ENCODE measurements around the gene TPM1. TPM values are rescaled to one million over a fixed set of nuclear protein-coding genes. Genes with fewer than 3 reads are reported as not detected.

Gene TPM1
- total RNA-seq, 1 experiment from 2014 or later: 22.5 TPM

DNA sequence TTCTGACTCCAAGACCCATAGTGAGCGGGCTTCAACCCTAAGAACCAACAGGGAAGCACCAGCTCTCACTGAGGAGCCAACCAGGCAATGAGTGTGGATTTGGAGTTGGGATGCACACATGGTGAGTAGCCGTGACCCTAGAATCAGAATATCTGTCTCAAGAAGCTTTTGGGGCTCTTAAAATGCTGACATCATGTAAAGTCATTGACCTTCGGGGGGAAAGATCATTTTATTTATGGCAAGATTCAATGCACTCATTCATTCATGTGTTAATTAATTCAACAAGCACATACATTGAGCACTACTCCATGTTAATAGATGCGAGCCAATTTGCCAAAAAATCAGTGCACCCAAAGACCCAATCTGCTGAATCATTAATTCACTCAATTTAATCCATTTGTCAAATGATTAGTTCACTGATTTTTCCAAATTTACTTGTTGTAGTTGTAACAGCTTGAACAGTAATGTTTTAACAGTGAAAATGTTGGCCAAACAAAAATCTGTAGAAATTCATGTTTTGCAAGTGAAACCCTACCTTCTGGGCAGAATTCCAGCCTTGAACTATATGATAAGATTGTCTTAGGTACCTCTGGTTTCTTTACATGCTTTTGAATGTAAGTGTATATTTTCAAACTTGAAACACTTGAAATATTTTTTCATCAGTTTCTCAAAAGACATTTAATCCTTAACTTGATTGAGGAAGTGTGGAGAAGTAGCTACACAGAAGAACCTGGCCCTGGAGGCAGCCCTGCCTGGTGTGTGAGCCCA is 49.3 kb downstream of the TPM1 start:
- CTCF ChIA-PET: interaction anchor here (0.7 to 3.7 kb wide), 7 partner anchors 14 to 310 kb away, joined by 3 to 26 read pairs (median 13); no protein-coding TSS in a partner anchor
- H3K9ac ChIP-seq (ENCODE audit: low read length): no peak overlapping the region
- no TSS peak for BruUV-seq (replicated peaks)
- H3K4me3 ChIP-seq (replicated peaks in 1 of 2; ENCODE audit: low read depth in 1 of 2, low read length in 2 of 2): no peak overlapping the region
- H3K9me3 ChIP-seq (ENCODE audit: control insufficient read depth in 1 of 2, insufficient read depth in 1 of 2, low read depth in 1 of 2, low read length in 2 of 2): no peaks in the 10 kb centered on the region
- RAD21 ChIA-PET (ENCODE audit: low non-redundant PET in 1 of 2, low total read pairs in 2 of 2, uncharacterized antibody in 2 of 2, unreplicated experiment in 2 of 2): no interaction called here
- H2AFZ ChIP-seq (ENCODE audit: low read depth, low read length, poor library complexity, severe bottlenecking): no peak overlapping the region
- no peaks in the 10 kb centered on the region for H3K36me3 ChIP-seq (ENCODE audit: control insufficient read depth in 1 of 2, insufficient read depth in 2 of 2, low read length in 2 of 2)
- H3K9me2 ChIP-seq (ENCODE audit: insufficient read depth): no peaks in the 10 kb centered on the region
- POLR2A ChIA-PET: no interaction called here
- no peak overlapping the region for H3K27ac ChIP-seq (ENCODE audit: low read depth, low read length)
- no peak for ATAC-seq
- TF ChIP-seq ELF1 (IDR thresholded peaks at IDR 0.05; ENCODE audit: borderline replicate concordance, low read depth) (no peak), TCF7L2 (IDR thresholded peaks at IDR 0.05; ENCODE audit: borderline replicate concordance, extremely low read depth, insufficient read depth, insufficient read length) (no peak), ZFX (IDR thresholded peaks at IDR 0.05) (no peak), CBX3 (IDR thresholded peaks at IDR 0.05; ENCODE audit: low read depth) (no peak), ZNF274 (IDR thresholded peaks at IDR 0.05; ENCODE audit: low read depth, low read length) (no peak), SP1 (IDR thresholded peaks at IDR 0.05; ENCODE audit: low read depth) (no peak), YY1 (IDR thresholded peaks at IDR 0.05; ENCODE audit: extremely low read depth, insufficient replicate concordance, low read depth, low read length) (no peak), JUND (IDR thresholded peaks at IDR 0.05) (no peak), EGR1 (IDR thresholded peaks at IDR 0.05; ENCODE audit: low read depth) (no peak)
- TF ChIP-seq, protein P1, sequence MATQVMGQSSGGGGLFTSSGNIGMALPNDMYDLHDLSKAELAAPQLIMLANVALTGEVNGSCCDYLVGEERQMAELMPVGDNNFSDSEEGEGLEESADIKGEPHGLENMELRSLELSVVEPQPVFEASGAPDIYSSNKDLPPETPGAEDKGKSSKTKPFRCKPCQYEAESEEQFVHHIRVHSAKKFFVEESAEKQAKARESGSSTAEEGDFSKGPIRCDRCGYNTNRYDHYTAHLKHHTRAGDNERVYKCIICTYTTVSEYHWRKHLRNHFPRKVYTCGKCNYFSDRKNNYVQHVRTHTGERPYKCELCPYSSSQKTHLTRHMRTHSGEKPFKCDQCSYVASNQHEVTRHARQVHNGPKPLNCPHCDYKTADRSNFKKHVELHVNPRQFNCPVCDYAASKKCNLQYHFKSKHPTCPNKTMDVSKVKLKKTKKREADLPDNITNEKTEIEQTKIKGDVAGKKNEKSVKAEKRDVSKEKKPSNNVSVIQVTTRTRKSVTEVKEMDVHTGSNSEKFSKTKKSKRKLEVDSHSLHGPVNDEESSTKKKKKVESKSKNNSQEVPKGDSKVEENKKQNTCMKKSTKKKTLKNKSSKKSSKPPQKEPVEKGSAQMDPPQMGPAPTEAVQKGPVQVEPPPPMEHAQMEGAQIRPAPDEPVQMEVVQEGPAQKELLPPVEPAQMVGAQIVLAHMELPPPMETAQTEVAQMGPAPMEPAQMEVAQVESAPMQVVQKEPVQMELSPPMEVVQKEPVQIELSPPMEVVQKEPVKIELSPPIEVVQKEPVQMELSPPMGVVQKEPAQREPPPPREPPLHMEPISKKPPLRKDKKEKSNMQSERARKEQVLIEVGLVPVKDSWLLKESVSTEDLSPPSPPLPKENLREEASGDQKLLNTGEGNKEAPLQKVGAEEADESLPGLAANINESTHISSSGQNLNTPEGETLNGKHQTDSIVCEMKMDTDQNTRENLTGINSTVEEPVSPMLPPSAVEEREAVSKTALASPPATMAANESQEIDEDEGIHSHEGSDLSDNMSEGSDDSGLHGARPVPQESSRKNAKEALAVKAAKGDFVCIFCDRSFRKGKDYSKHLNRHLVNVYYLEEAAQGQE (IDR thresholded peaks at IDR 0.05; ENCODE audit: low read depth): no peak
- TF ChIP-seq, protein P2, sequence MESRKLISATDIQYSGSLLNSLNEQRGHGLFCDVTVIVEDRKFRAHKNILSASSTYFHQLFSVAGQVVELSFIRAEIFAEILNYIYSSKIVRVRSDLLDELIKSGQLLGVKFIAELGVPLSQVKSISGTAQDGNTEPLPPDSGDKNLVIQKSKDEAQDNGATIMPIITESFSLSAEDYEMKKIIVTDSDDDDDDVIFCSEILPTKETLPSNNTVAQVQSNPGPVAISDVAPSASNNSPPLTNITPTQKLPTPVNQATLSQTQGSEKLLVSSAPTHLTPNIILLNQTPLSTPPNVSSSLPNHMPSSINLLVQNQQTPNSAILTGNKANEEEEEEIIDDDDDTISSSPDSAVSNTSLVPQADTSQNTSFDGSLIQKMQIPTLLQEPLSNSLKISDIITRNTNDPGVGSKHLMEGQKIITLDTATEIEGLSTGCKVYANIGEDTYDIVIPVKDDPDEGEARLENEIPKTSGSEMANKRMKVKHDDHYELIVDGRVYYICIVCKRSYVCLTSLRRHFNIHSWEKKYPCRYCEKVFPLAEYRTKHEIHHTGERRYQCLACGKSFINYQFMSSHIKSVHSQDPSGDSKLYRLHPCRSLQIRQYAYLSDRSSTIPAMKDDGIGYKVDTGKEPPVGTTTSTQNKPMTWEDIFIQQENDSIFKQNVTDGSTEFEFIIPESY (IDR thresholded peaks at IDR 0.05; ENCODE audit: extremely low read depth, insufficient replicate concordance, low read length): no peak
- TF ChIP-seq, protein P3, sequence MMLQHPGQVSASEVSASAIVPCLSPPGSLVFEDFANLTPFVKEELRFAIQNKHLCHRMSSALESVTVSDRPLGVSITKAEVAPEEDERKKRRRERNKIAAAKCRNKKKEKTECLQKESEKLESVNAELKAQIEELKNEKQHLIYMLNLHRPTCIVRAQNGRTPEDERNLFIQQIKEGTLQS (IDR thresholded peaks at IDR 0.05): no peak
- no peaks in the 10 kb centered on the region for H3K79me2 ChIP-seq (ENCODE audit: insufficient read depth, low read length)
- no peaks in the 10 kb centered on the region for H3K4me1 ChIP-seq (ENCODE audit: control insufficient read depth in 1 of 2, insufficient read depth in 2 of 2, low read length in 2 of 2)
- DNase-seq (ENCODE audit: low read depth, low spot score): no peak
- no peaks in the 10 kb centered on the region for H3K27me3 ChIP-seq (ENCODE audit: insufficient read depth, low read length)
- H3K4me2 ChIP-seq (ENCODE audit: low read length): no peak overlapping the region
- intact Hi-C loops (cut with micrococcal nuclease): loop anchor here (2.0 kb wide), 1 partner anchor 445 kb away; no protein-coding TSS in a partner anchor
- H4K20me1 ChIP-seq (ENCODE audit: insufficient read depth): no peaks in the 10 kb centered on the region

All from HCT116 (cell line).